H1 (cell line): ENCODE measurements around the gene TBCD. TPM values are rescaled to one million over a fixed set of nuclear protein-coding genes. Genes with fewer than 3 reads are reported as not detected.

Experiments used
- CTCF ChIA-PET: fragments of 300-600 bp; sonication (Branson Sonifier 250); formaldehyde crosslinking; loops from one replicate; lab custom pipeline; 2021; ENCODE audit not compliant: partially characterized antibody; lab: Charles Lee
- POLR2A ChIA-PET: fragments of 300-600 bp; sonication (Branson Sonifier 250); formaldehyde crosslinking; loops from one replicate; lab custom pipeline; 2021; ENCODE audit warnings: inconsistent platforms; ENCODE audit not compliant: partially characterized antibody; lab: Charles Lee
- DNase-seq, 2 experiments: peaks; one replicate each; pipeline versions ENCODE4 v3.0.0 to v3.0.0-alpha.2; 2010 to 2022; ENCODE audit warnings: low spot score in 2 of 2, low read depth in 1 of 2, mixed read lengths in 1 of 2
- FAIRE-seq: peaks from 2 replicates; lab custom pipeline; 2011; peaks lifted over from hg19 to GRCh38; lab: Jason Lieb, UNC
- H2AFZ ChIP-seq: 2 replicates; pipeline ENCODE4 v1.8.1; 2012; ENCODE audit warnings: low read length, inconsistent platforms
- H2AK5ac ChIP-seq: 2 replicates; pipeline ENCODE4 v1.6.1; 2013; ENCODE audit warnings: low read depth, low read length
- H2BK120ac ChIP-seq: replicated peaks from 2 replicates; pipeline ENCODE3; 2013; ENCODE audit warnings: low read depth, low read length, inconsistent platforms
- H2BK12ac ChIP-seq: 2 replicates; pipeline ENCODE4 v1.6.1; 2013; ENCODE audit warnings: low read depth, low read length
- H2BK15ac ChIP-seq: 2 replicates; pipeline ENCODE4 v1.6.1; 2013; ENCODE audit warnings: low read length
- H2BK20ac ChIP-seq: 2 replicates; pipeline ENCODE4 v1.6.1; 2013; ENCODE audit warnings: low read length
- H2BK5ac ChIP-seq: 2 replicates; pipeline ENCODE4 v1.6.1; 2013; ENCODE audit warnings: low read depth, low read length
- H3K14ac ChIP-seq: 2 replicates; pipeline ENCODE4 v1.6.1; 2013; ENCODE audit warnings: inconsistent platforms; ENCODE audit not compliant: insufficient read length
- H3K18ac ChIP-seq: 2 replicates; pipeline ENCODE4 v1.6.1; 2013; ENCODE audit warnings: low read length; ENCODE audit errors: extremely low read depth
- H3K23ac ChIP-seq: 2 replicates; pipeline ENCODE4 v1.6.1; 2013; ENCODE audit warnings: inconsistent platforms; ENCODE audit not compliant: insufficient read length
- H3K23me2 ChIP-seq: 2 replicates; pipeline ENCODE4 v1.6.1; 2013; ENCODE audit warnings: low read depth, low read length
- H3K27ac ChIP-seq: 2 replicates; pipeline ENCODE4 v1.6.1; 2011; ENCODE audit warnings: low read depth, low read length, inconsistent platforms
- H3K27me3 ChIP-seq, 4 experiments: replicated peaks in 1 of 4; 1 replicate in 1 of 4; 2 replicates in 3 of 4; pipeline versions ENCODE4 v1.6.1 to v1.8.1; 2011 to 2013; ENCODE audit warnings: low read length in 3 of 4, mild to moderate bottlenecking in 3 of 4, inconsistent platforms in 2 of 4, mixed read lengths in 2 of 4, moderate library complexity in 1 of 4; ENCODE audit not compliant: control insufficient read depth in 3 of 4, insufficient read depth in 3 of 4; ENCODE audit errors: extremely low read depth in 1 of 4
- H3K36me3 ChIP-seq, 4 experiments: 2 replicates each; pipeline versions ENCODE4 v1.6.1 to v1.8.1; 2011 to 2013; ENCODE audit warnings: mild to moderate bottlenecking in 4 of 4, low read length in 3 of 4, moderate library complexity in 2 of 4, control low read depth in 1 of 4, inconsistent platforms in 1 of 4; ENCODE audit not compliant: insufficient read depth in 4 of 4, control insufficient read depth in 2 of 4
- H3K4ac ChIP-seq: replicated peaks from 2 replicates; pipeline ENCODE3; 2013; ENCODE audit warnings: low read length, low read depth, mixed read lengths, inconsistent platforms; ENCODE audit not compliant: insufficient read length
- H3K4me1 ChIP-seq, 4 experiments: replicated peaks in 1 of 4; 1 replicate in 1 of 4; 2 replicates in 3 of 4; pipeline versions ENCODE4 v1.6.1 to v1.8.1; 2011 to 2013; ENCODE audit warnings: low read length in 3 of 4, inconsistent platforms in 2 of 4, mixed read lengths in 1 of 4; ENCODE audit not compliant: insufficient read depth in 4 of 4, control insufficient read depth in 3 of 4
- H3K4me2 ChIP-seq, 2 experiments: 2 replicates each; pipeline versions ENCODE4 v1.6.1 to v1.8.1; 2011 to 2013; ENCODE audit warnings: low read depth in 2 of 2, low read length in 2 of 2, control low read depth in 1 of 2, inconsistent platforms in 1 of 2, mild to moderate bottlenecking in 1 of 2; ENCODE audit not compliant: insufficient read depth in 1 of 2
- H3K4me3 ChIP-seq, 4 experiments: fragments of 200-600, 300-600 bp in 1 of 4; sonication (generic), shearing (Covaris generic), sonication (Bioruptor Twin) in 1 of 4; 2 replicates each; pipeline versions ENCODE4 v1.5.1 to v1.8.1; 2011 to 2016; ENCODE audit warnings: low read length in 4 of 4, low read depth in 3 of 4, control low read depth in 2 of 4, inconsistent platforms in 2 of 4, mild to moderate bottlenecking in 2 of 4, mixed read lengths in 1 of 4, moderate library complexity in 1 of 4; ENCODE audit not compliant: insufficient read depth in 2 of 4; ENCODE audit errors: extremely low read depth in 1 of 4
- H3K56ac ChIP-seq: replicated peaks from 2 replicates; pipeline ENCODE3; 2013; ENCODE audit warnings: low read depth, mild to moderate bottlenecking, mixed read lengths, low read length, inconsistent platforms; ENCODE audit not compliant: insufficient read length
- H3K79me1 ChIP-seq: 2 replicates; pipeline ENCODE4 v1.6.1; 2013; ENCODE audit warnings: low read depth, low read length, control low read depth
- H3K79me2 ChIP-seq, 2 experiments: 2 replicates each; pipeline versions ENCODE4 v1.6.1 to v1.8.1; 2012 to 2013; ENCODE audit warnings: low read length in 2 of 2, mild to moderate bottlenecking in 2 of 2, inconsistent platforms in 1 of 2; ENCODE audit not compliant: insufficient read depth in 2 of 2, control insufficient read depth in 1 of 2
- H3K9ac ChIP-seq, 4 experiments: replicated peaks in 1 of 4; 1 replicate in 1 of 4; 2 replicates in 3 of 4; pipeline versions ENCODE4 v1.6.1 to v1.8.1; 2011 to 2013; ENCODE audit warnings: low read depth in 3 of 4, low read length in 3 of 4, control low read depth in 2 of 4, mild to moderate bottlenecking in 2 of 4, moderate library complexity in 2 of 4, inconsistent platforms in 1 of 4; ENCODE audit errors: extremely low read depth in 1 of 4
- H3K9me3 ChIP-seq, 2 experiments: 2 replicates each; pipeline versions ENCODE4 v1.6.1 to v1.8.1; 2012 to 2013; ENCODE audit warnings: mild to moderate bottlenecking in 2 of 2, moderate library complexity in 2 of 2, control low read depth in 1 of 2, inconsistent platforms in 1 of 2, low read depth in 1 of 2, low read length in 1 of 2, mixed read lengths in 1 of 2; ENCODE audit not compliant: insufficient read depth in 2 of 2
- H4K20me1 ChIP-seq, 2 experiments: replicated peaks in 1 of 2; 2 replicates each; pipeline versions ENCODE3 to v1.8.1; 2011 to 2013; ENCODE audit warnings: inconsistent platforms in 2 of 2, low read length in 2 of 2, mild to moderate bottlenecking in 1 of 2; ENCODE audit not compliant: insufficient read depth in 2 of 2, control insufficient read depth in 1 of 2
- H4K5ac ChIP-seq: 2 replicates; pipeline ENCODE4 v1.6.1; 2013; ENCODE audit warnings: low read length, low read depth, mixed read lengths, inconsistent platforms; ENCODE audit not compliant: insufficient read length
- H4K8ac ChIP-seq: 2 replicates; pipeline ENCODE4 v1.8.0; 2013; ENCODE audit warnings: mild to moderate bottlenecking, moderate library complexity, low read length, inconsistent platforms; ENCODE audit not compliant: insufficient read depth; ENCODE audit errors: extremely low read depth
- H4K91ac ChIP-seq: replicated peaks from 2 replicates; pipeline ENCODE3; 2013; ENCODE audit warnings: low read length, mixed read lengths, inconsistent platforms; ENCODE audit not compliant: insufficient read length
- CREB1 ChIP-seq: IDR thresholded peaks from 2 replicates; pipeline ENCODE4 v1.6.1; 2012; ENCODE audit warnings: inconsistent platforms
- HDAC6 ChIP-seq: IDR thresholded peaks from one replicate; pipeline ENCODE4 v1.7.1; 2012; ENCODE audit warnings: low read depth, mild to moderate bottlenecking, inconsistent platforms, low read length, moderate library complexity
- RFX5 ChIP-seq: IDR thresholded peaks from 2 replicates; pipeline ENCODE4 v1.6.1; 2011; ENCODE audit warnings: low read depth, low read length, improper control_type of control experiment, borderline replicate concordance
- SIX5 ChIP-seq: IDR thresholded peaks from 2 replicates; pipeline ENCODE4 v1.6.1; 2011; ENCODE audit warnings: mild to moderate bottlenecking, low read depth, low read length
- SP2 ChIP-seq: IDR thresholded peaks from 2 replicates; pipeline ENCODE4 v1.6.1; 2012; ENCODE audit warnings: mild to moderate bottlenecking, low read length, inconsistent platforms
- SP4 ChIP-seq: IDR thresholded peaks from 2 replicates; pipeline ENCODE4 v1.6.1; 2012; ENCODE audit warnings: low read length, inconsistent platforms
- SRF ChIP-seq: IDR thresholded peaks from 2 replicates; pipeline ENCODE4 v1.6.1; 2011; ENCODE audit warnings: mild to moderate bottlenecking, low read depth, low read length, moderate library complexity
- SUZ12 ChIP-seq: fragments of 200-600 bp; sonication (generic); IDR thresholded peaks from 2 replicates; pipeline ENCODE4 v1.6.1; 2012; ENCODE audit warnings: mild to moderate bottlenecking, inconsistent platforms, low read length, moderate library complexity, mixed read lengths
- TBP ChIP-seq: IDR thresholded peaks from 2 replicates; pipeline ENCODE4 v1.6.1; 2011; ENCODE audit warnings: low read depth, low read length, improper control_type of control experiment
- WGBS, 2 experiments: shearing (Covaris generic) in 1 of 2; methylation state at CpG; one replicate each; pipeline versions ENCODE4 v1.1.6 to v1.1.7; 2013 to 2015; ENCODE audit warnings: low lambda C conversion rate in 2 of 2, mixed read lengths in 2 of 2, inconsistent platforms in 1 of 2, low coverage in 1 of 2, missing lambda C conversion rate in 1 of 2; ENCODE audit not compliant: insufficient replicate concordance in 2 of 2, insufficient coverage in 1 of 2, insufficient read length in 1 of 2; ENCODE audit errors: extremely low coverage in 1 of 2, missing lambda C conversion rate in 1 of 2; 5-methylcytosine and 5-hydroxymethylcytosine counted together
- polyA plus RNA-seq, 7 experiments: library from polyadenylated mRNA; depleted of rRNA in 3 of 7; stranded (reverse) in 5 of 7; unstranded in 2 of 7; fragments of >200 nt in 5 of 7; fragments of 200-250 nt in 2 of 7; gene quantifications; 1 replicate in 5 of 7; 2 replicates in 1 of 7; 4 replicates in 1 of 7; pipeline versions ENCODE4 v1.2.1 to v1.2.3, GENCODE V29; 2011 to 2013; ENCODE audit warnings: missing spikeins in 2 of 7, mixed read lengths in 2 of 7
- total RNA-seq: library from RNA; stranded (reverse); fragmentation: NEBNext Ultra II Directional; extraction: Animal tissue kit (Norgen Biotek cat#: 25700); gene quantifications from 2 replicates; pipeline ENCODE4 v1.2.1, GENCODE V29; 2021
- TF ChIP-seq, protein P1 (sequence below): IDR thresholded peaks from 2 replicates; pipeline ENCODE4 v1.6.1; 2012; ENCODE audit warnings: inconsistent platforms

Gene TBCD
- total and polyA plus RNA-seq, 2 of the 8 experiments (the other 6 are each of a cell fraction or from before 2014, with no cell fraction given), result 118 to 162 TPM

DNA sequence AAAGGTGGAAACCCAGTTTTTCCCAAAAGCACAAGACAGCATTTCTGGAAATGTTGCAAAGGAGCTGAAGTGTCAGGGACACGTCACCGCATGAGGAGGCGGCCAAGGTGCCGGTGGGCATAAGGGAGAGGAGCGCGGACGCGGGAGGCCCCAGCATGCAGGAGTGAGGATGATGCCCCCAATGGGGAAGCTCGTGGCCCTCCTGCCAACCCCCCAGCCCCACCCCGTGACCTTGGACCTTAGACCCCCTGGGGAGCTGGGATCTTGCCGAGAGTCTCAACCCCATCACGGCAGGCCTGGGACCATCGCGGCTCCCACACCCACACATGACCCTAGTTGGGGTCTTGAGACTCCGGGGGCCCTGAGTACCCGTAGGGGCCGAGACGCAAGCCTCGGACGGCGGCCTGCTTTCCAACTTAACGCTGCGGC is 208.1 kb downstream of the TBCD start:
- DNase-seq, result no peak
- Histone ChIP-seq H4K8ac (no peak overlapping the region), H3K4me1 (peaks cover 0 to 3% (median 0%) of the 10 kb centered on the region in 4 experiments; a peak in 1 of 7 replicates), H2AFZ (no peak overlapping the region), H2BK5ac (no peak overlapping the region), H3K36me3 (peaks cover 0 to 5% (median 2%) of the 10 kb centered on the region in 4 experiments; a peak in 3 of 8 replicates), H4K5ac (no peak overlapping the region), H2AK5ac (no peak overlapping the region), H3K27me3 (no peaks in the 10 kb centered on the region), H3K4ac (no peak overlapping the region), H3K27ac (no peak overlapping the region), H2BK20ac (no peak overlapping the region), H3K23me2 (peaks cover 4% of the 10 kb centered on the region; the same call in 1 of the 2 replicates), H3K18ac (no peak overlapping the region), H3K23ac (no peak overlapping the region), H4K20me1 (no peaks in the 10 kb centered on the region), H3K9me3 (peaks cover 4 to 42% of the 10 kb centered on the region in 2 experiments; a peak in 3 of 4 replicates), H2BK120ac (no peak overlapping the region), H3K9ac (no peak overlapping the region), H3K79me2 (no peaks in the 10 kb centered on the region), H3K79me1 (no peaks in the 10 kb centered on the region), H3K56ac (no peak overlapping the region), H3K4me2 (no peak overlapping the region), H2BK15ac (no peak overlapping the region), H3K4me3 (no peak overlapping the region), H2BK12ac (no peak overlapping the region), H4K91ac (no peak overlapping the region), H3K14ac (no peak overlapping the region)
- 96% methylated on average over 23 of the region's 23 CpGs; no CpG with 5 or more reads in 1 of the 2 experiments for WGBS, 2 experiments
- TF ChIP-seq HDAC6 (no peak), CREB1 (no peak), SP4 (no peak), SIX5 (no peak), SUZ12 (no peak), SP2 (no peak), RFX5 (no peak), TBP (no peak), SRF (no peak)
- TF ChIP-seq, protein P1, sequence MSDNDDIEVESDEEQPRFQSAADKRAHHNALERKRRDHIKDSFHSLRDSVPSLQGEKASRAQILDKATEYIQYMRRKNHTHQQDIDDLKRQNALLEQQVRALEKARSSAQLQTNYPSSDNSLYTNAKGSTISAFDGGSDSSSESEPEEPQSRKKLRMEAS, result no peak
- CTCF ChIA-PET, result no interaction called here
- no peak for FAIRE-seq
- POLR2A ChIA-PET, result no interaction called here
